HEK293 (cell line): ENCODE data around the gene AMIGO1.

Experiments
- CTCF ChIA-PET: fragments of 350-600 bp; formaldehyde crosslinking; extraction: SDS; loops from one replicate; lab custom pipeline; 2021; ENCODE audit warnings: antibody characterized with exemption; lab: Yijun Ruan, JAX
- POLR2A ChIA-PET: fragments of 300-600 bp; formaldehyde crosslinking; extraction: SDS; loops from one replicate; lab custom pipeline; 2020; ENCODE audit warnings: antibody characterized with exemption, inconsistent platforms; lab: Yijun Ruan, JAX
- H3K27ac ChIP-seq: fragments of 200-500 bp; sonication (Bioruptor generic); 2 replicates; pipeline ENCODE4 v1.5.1; 2014; ENCODE audit warnings: low read depth, low read length, control low read depth, inconsistent platforms; ENCODE audit errors: extremely low read depth
- H3K36me3 ChIP-seq, 2 experiments: fragments of 200-500 bp in 1 of 2; sonication (Bioruptor generic) in 1 of 2; 1 replicate in 1 of 2; 2 replicates in 1 of 2; pipeline ENCODE4 v1.5.1; 2014 to 2017; ENCODE audit warnings: inconsistent platforms in 2 of 2, low read length in 2 of 2; ENCODE audit not compliant: control insufficient read depth in 2 of 2, insufficient read depth in 1 of 2
- H3K4me1 ChIP-seq: fragments of 200-500 bp; sonication (Bioruptor generic); 2 replicates; pipeline ENCODE4 v1.5.1; 2014; ENCODE audit warnings: mild to moderate bottlenecking, low read length, inconsistent platforms; ENCODE audit not compliant: control insufficient read depth, insufficient read depth
- H3K4me3 ChIP-seq: 2 replicates; pipeline ENCODE4 v1.5.1; 2011; ENCODE audit warnings: low read depth, mild to moderate bottlenecking, control low read depth, low read length, moderate library complexity
- H3K9me3 ChIP-seq: fragments of 200-500 bp; sonication (Bioruptor generic); 2 replicates; pipeline ENCODE4 v1.5.1; 2014; ENCODE audit warnings: low read depth, low read length, inconsistent platforms; ENCODE audit not compliant: control insufficient read depth, insufficient read depth
- HOXC10 ChIP-seq: sonication (generic); formaldehyde crosslinking; IDR thresholded peaks from 2 replicates; pipeline ENCODE4 v1.8.1; 2023; ENCODE audit warnings: mild to moderate bottlenecking, missing genetic modification reagents
- KLF8 ChIP-seq: fragments of 450-650 bp; formaldehyde crosslinking; IDR thresholded peaks from 2 replicates; pipeline ENCODE4 v1.5.1; 2016; ENCODE audit warnings: missing biosample characterization, missing genetic modification characterization
- SCRT2 ChIP-seq: fragments of 450-650 bp; formaldehyde crosslinking; IDR thresholded peaks from 2 replicates; pipeline ENCODE4 v1.5.1; 2016; ENCODE audit warnings: missing biosample characterization, missing genetic modification characterization
- SP2 ChIP-seq: fragments of 450-650 bp; formaldehyde crosslinking; IDR thresholded peaks from 2 replicates; pipeline ENCODE4 v1.5.1; 2016; ENCODE audit warnings: missing biosample characterization, missing genetic modification characterization
- SP3 ChIP-seq: fragments of 450-650 bp; formaldehyde crosslinking; IDR thresholded peaks from 2 replicates; pipeline ENCODE4 v1.5.1; 2016; ENCODE audit warnings: missing biosample characterization, missing genetic modification characterization
- ZBTB44 ChIP-seq: fragments of 450-650 bp; IDR thresholded peaks from 2 replicates; pipeline ENCODE4 v1.5.1; 2018; ENCODE audit warnings: missing biosample characterization, mild to moderate bottlenecking, missing genetic modification characterization
- ZEB2 ChIP-seq: fragments of 450-650 bp; formaldehyde crosslinking; IDR thresholded peaks from 2 replicates; pipeline ENCODE4 v1.5.1; 2016; ENCODE audit warnings: missing biosample characterization, missing genetic modification characterization
- ZNF133 ChIP-seq: fragments of 450-650 bp; formaldehyde crosslinking; IDR thresholded peaks from 2 replicates; pipeline ENCODE4 v1.5.1; 2016; ENCODE audit warnings: missing biosample characterization, missing genetic modification characterization
- ZNF146 ChIP-seq: fragments of 450-650 bp; formaldehyde crosslinking; IDR thresholded peaks from 2 replicates; pipeline ENCODE4 v1.5.1; 2016; ENCODE audit warnings: missing biosample characterization, missing genetic modification characterization
- ZNF148 ChIP-seq: fragments of 450-650 bp; formaldehyde crosslinking; IDR thresholded peaks from 2 replicates; pipeline ENCODE4 v1.5.0; 2017; ENCODE audit warnings: missing biosample characterization, missing genetic modification characterization, borderline replicate concordance
- ZNF184 ChIP-seq: fragments of 450-650 bp; IDR thresholded peaks from 2 replicates; pipeline ENCODE4 v1.5.1; 2018; ENCODE audit warnings: missing biosample characterization, mild to moderate bottlenecking, missing genetic modification characterization
- ZNF302 ChIP-seq: fragments of 450-650 bp; formaldehyde crosslinking; IDR thresholded peaks from 2 replicates; pipeline ENCODE4 v1.5.1; 2016; ENCODE audit warnings: missing biosample characterization, missing genetic modification characterization, low read depth
- ZNF324 ChIP-seq: fragments of 450-650 bp; formaldehyde crosslinking; IDR thresholded peaks from 2 replicates; pipeline ENCODE4 v1.5.1; 2016; ENCODE audit warnings: missing biosample characterization, missing genetic modification characterization
- ZNF335 ChIP-seq: fragments of 450-650 bp; formaldehyde crosslinking; conservative IDR thresholded peaks from 2 replicates; pipeline ENCODE4 v1.5.1; 2016; ENCODE audit warnings: missing biosample characterization, missing genetic modification characterization
- ZNF366 ChIP-seq: fragments of 450-650 bp; formaldehyde crosslinking; conservative IDR thresholded peaks from 2 replicates; pipeline ENCODE4 v1.5.1; 2016; ENCODE audit warnings: missing biosample characterization, missing genetic modification characterization
- ZNF426 ChIP-seq: fragments of 450-650 bp; formaldehyde crosslinking; IDR thresholded peaks from 2 replicates; pipeline ENCODE4 v1.5.1; 2017; ENCODE audit warnings: missing biosample characterization, missing genetic modification characterization, mild to moderate bottlenecking, inconsistent platforms, moderate library complexity
- ZNF510 ChIP-seq: fragments of 450-650 bp; formaldehyde crosslinking; IDR thresholded peaks from 2 replicates; pipeline ENCODE4 v1.5.1; 2018; ENCODE audit warnings: mild to moderate bottlenecking, missing genetic modification characterization, missing biosample characterization; ENCODE audit not compliant: insufficient replicate concordance
- ZNF629 ChIP-seq: fragments of 450-650 bp; formaldehyde crosslinking; IDR thresholded peaks from 2 replicates; pipeline ENCODE4 v1.5.1; 2017; ENCODE audit warnings: missing biosample characterization, missing genetic modification characterization
- ZNF654 ChIP-seq: fragments of 450-650 bp; formaldehyde crosslinking; IDR thresholded peaks from 2 replicates; pipeline ENCODE4 v1.5.1; 2016; ENCODE audit warnings: low read depth, missing biosample characterization, missing genetic modification characterization
- ZNF692 ChIP-seq: fragments of 450-650 bp; formaldehyde crosslinking; IDR thresholded peaks from 2 replicates; pipeline ENCODE4 v1.5.1; 2016; ENCODE audit warnings: missing biosample characterization, missing genetic modification characterization
- ZNF777 ChIP-seq: fragments of 450-650 bp; formaldehyde crosslinking; IDR thresholded peaks from 2 replicates; pipeline ENCODE4 v1.5.1; 2017; ENCODE audit warnings: missing biosample characterization, missing genetic modification characterization, borderline replicate concordance
- ZSCAN30 ChIP-seq: fragments of 450-650 bp; IDR thresholded peaks from 2 replicates; pipeline ENCODE4 v1.5.1; 2018; ENCODE audit warnings: missing biosample characterization, mild to moderate bottlenecking, missing genetic modification characterization, moderate library complexity
- ZSCAN4 ChIP-seq: fragments of 450-650 bp; formaldehyde crosslinking; IDR thresholded peaks from 2 replicates; pipeline ENCODE4 v1.5.1; 2017; ENCODE audit warnings: missing biosample characterization, missing genetic modification characterization

Gene AMIGO1

GRCh38 chr1:109547463-109548320 is 38.2 kb upstream of the AMIGO1 start:
- peak overlapping the region; percentile 57 for H3K4me3 ChIP-seq
- peak overlapping the region; percentile 78 for H3K27ac ChIP-seq
- ChIA-PET CTCF (interaction anchor here (0.6 to 6.1 kb wide), 21 partner anchors 11 to 512 kb away, joined by 3 to 158 read pairs (median 7); no protein-coding TSS in a partner anchor), POLR2A (interaction anchor here (0.6 to 3.1 kb wide), 34 partner anchors 9 to 734 kb away, joined by 3 to 44 read pairs (median 5); partner anchors contain the start of genes AHCYL1, AMIGO1, AMPD2 and ATXN7L2)
- no peaks in the 10 kb centered on the region; a peak in 1 of 3 replicates for H3K36me3 ChIP-seq
- TF ChIP-seq ZNF184 = 0 out of 2 replicates have a peak, but pooled peaks have one; percentile 22
- TF ChIP-seq ZNF335 = 0 out of 2 replicates have a peak, but pooled peaks have one; percentile 9
- no peak for TF ChIP-seq ZSCAN4 (tag by site-specific recombination)
- peaks cover 6% of the 10 kb centered on the region; the same call in 1 of the 2 replicates for H3K4me1 ChIP-seq
- H3K9me3 ChIP-seq = no peaks in the 10 kb centered on the region

GRCh38 chr1:109546311-109547109 is 37.0 kb upstream of the AMIGO1 start:
- no peaks in the 10 kb centered on the region for H3K9me3 ChIP-seq
- ChIA-PET POLR2A (interaction anchor here (0.9 to 1.5 kb wide), 5 partner anchors 74 to 228 kb away, joined by 3 to 10 read pairs (median 3); no protein-coding TSS in a partner anchor), CTCF (interaction anchor here (0.5 to 6.1 kb wide), 48 partner anchors 8 to 1578 kb away, joined by 3 to 158 read pairs (median 4); partner anchors contain the start of genes AHCYL1, AMPD2, CYB561D1 and GNAT2)
- TF ChIP-seq ZNF366 (tag by site-specific recombination) (peak; percentile 68), ZNF510 (tag by site-specific recombination) (no peak), ZNF148 (tag by site-specific recombination) (no peak), SCRT2 (tag by site-specific recombination) (peak; percentile 86), ZNF629 (tag by site-specific recombination) (0 out of 2 replicates have a peak, but pooled peaks have one; percentile 30), ZEB2 (tag by site-specific recombination) (0 out of 2 replicates have a peak, but pooled peaks have one; percentile 16), SP2 (peak; percentile 52), ZNF302 (no peak), ZNF777 (tag by site-specific recombination) (no peak), ZNF133 (no peak), ZNF324 (tag by site-specific recombination) (peak; percentile 25; the same call in 1 of the 2 replicates), ZBTB44 (tag by site-specific recombination) (no peak), ZNF692 (0 out of 2 replicates have a peak, but pooled peaks have one; percentile 13), HOXC10 (no peak), ZNF146 (tag by site-specific recombination) (no peak), ZSCAN30 (0 out of 2 replicates have a peak, but pooled peaks have one; percentile 20), ZNF426 (no peak), KLF8 (tag by site-specific recombination) (peak; percentile 15; the same call in 1 of the 2 replicates), ZNF654 (tag by site-specific recombination) (peak; percentile 99), SP3 (tag by site-specific recombination) (0 out of 2 replicates have a peak, but pooled peaks have one; percentile 55)

More at GRCh38 chr1:109546311-109547109, 37.0 kb upstream of the AMIGO1 start:
- H3K4me3 ChIP-seq = peak overlapping the region; percentile 57
- H3K36me3 ChIP-seq = no peaks in the 10 kb centered on the region
- 0 out of 2 replicates have a peak overlapping the region, but pooled peaks have one; percentile 6 for H3K27ac ChIP-seq
- H3K4me1 ChIP-seq = peaks cover 6% of the 10 kb centered on the region; the same call in 1 of the 2 replicates
